GM12878 (cell line): Measurements from ENCODE around the gene SELP. TPM values are rescaled to one million over a fixed set of nuclear protein-coding genes. Genes with fewer than 3 reads are reported as not detected.

ENCODE experiments used
- ATAC-seq: fragments of 200-7000 bp; cut with Tn5 transposase; 3 replicates; pipeline ENCODE4 v1.9.1; 2020; ENCODE audit warnings: mild to moderate bottlenecking, moderate library complexity
- BruUV-seq: library from RNA; stranded (reverse); fragments of 400-500 nt; replicated peaks from 2 replicates; lab custom pipeline; 2021; lab: Mats Ljungman, UMichigan
- CTCF ChIA-PET: fragments of 300-600 bp; sonication (Branson Sonifier 250); formaldehyde crosslinking; extraction: SDS; loops from one replicate; lab custom pipeline; 2021; ENCODE audit warnings: inconsistent platforms; lab: Yijun Ruan, JAX
- POLR2A ChIA-PET: fragments of 350-600 bp; formaldehyde crosslinking; extraction: SDS; loops from one replicate; lab custom pipeline; 2021; ENCODE audit warnings: inconsistent platforms; lab: Charles Lee
- RAD21 ChIA-PET: fragments of 300-600 bp; sonication (Branson Sonifier 250); formaldehyde crosslinking; loops from one replicate; lab custom pipeline; 2023; ENCODE audit warnings: antibody characterized with exemption; ENCODE audit not compliant: unreplicated experiment; lab: Charles Lee
- SMC1A ChIA-PET: fragments of 300-600 bp; sonication (Branson Sonifier 250); formaldehyde crosslinking; loops from one replicate; lab custom pipeline; 2023; ENCODE audit not compliant: unreplicated experiment, uncharacterized antibody; lab: Charles Lee
- DNase-seq: peaks from one replicate; pipeline ENCODE4 v3.0.0-alpha.2; 2011; ENCODE audit warnings: low read depth, low spot score
- FAIRE-seq: peaks from 3 replicates; lab custom pipeline; 2011; peaks lifted over from hg19 to GRCh38; lab: Jason Lieb, UNC
- H2AFZ ChIP-seq: 2 replicates; pipeline ENCODE4 v1.6.0; 2011; ENCODE audit warnings: low read depth, low read length, control low read depth; ENCODE audit not compliant: control insufficient read depth
- H3K27ac ChIP-seq: 2 replicates; pipeline ENCODE4 v1.5.1; 2011; ENCODE audit warnings: control low read depth; ENCODE audit not compliant: control insufficient read depth, insufficient read depth
- H3K27me3 ChIP-seq, 2 experiments: replicated peaks in 1 of 2; 2 replicates each; pipeline versions ENCODE4 v1.6.0 to v1.6.1; 2011; ENCODE audit warnings: low read length in 1 of 2; ENCODE audit not compliant: control insufficient read depth in 2 of 2, insufficient read depth in 2 of 2
- H3K36me3 ChIP-seq, 2 experiments: 2 replicates each; pipeline ENCODE4 v1.5.1; 2011; ENCODE audit warnings: low read length in 1 of 2; ENCODE audit not compliant: control insufficient read depth in 2 of 2, insufficient read depth in 2 of 2
- H3K4me1 ChIP-seq: 2 replicates; pipeline ENCODE4 v1.6.1; 2011; ENCODE audit warnings: mild to moderate bottlenecking, low read length, moderate library complexity, mixed read lengths; ENCODE audit not compliant: control insufficient read depth, insufficient read depth
- H3K4me2 ChIP-seq: 2 replicates; pipeline ENCODE4 v1.6.0; 2011; ENCODE audit warnings: control low read depth; ENCODE audit not compliant: control insufficient read depth, insufficient read depth
- H3K4me3 ChIP-seq: fragments of 200-600 bp; sonication (generic); 2 replicates; pipeline ENCODE4 v1.5.1; 2016
- H3K79me2 ChIP-seq: 2 replicates; pipeline ENCODE4 v1.6.0; 2011; ENCODE audit warnings: low read length; ENCODE audit not compliant: control insufficient read depth, insufficient read depth
- H3K9ac ChIP-seq: 2 replicates; pipeline ENCODE4 v1.8.0; 2011; ENCODE audit warnings: low read length, control low read depth, mixed read lengths; ENCODE audit not compliant: control insufficient read depth, insufficient read depth
- H3K9me3 ChIP-seq: replicated peaks from 3 replicates; pipeline ENCODE4 v1.5.1; 2011; ENCODE audit warnings: mild to moderate bottlenecking, low read length; ENCODE audit not compliant: control insufficient read depth, insufficient read depth
- H4K20me1 ChIP-seq: 2 replicates; pipeline ENCODE4 v1.6.0; 2011; ENCODE audit not compliant: control insufficient read depth, insufficient read depth
- BMI1 ChIP-seq: fragments of 450-650 bp; IDR thresholded peaks from 2 replicates; pipeline ENCODE4 v1.6.1; 2016; ENCODE audit warnings: mild to moderate bottlenecking, moderate library complexity, borderline replicate concordance
- CEBPZ ChIP-seq: fragments of 150-350 bp; IDR thresholded peaks from 2 replicates; pipeline ENCODE4 v1.6.1; 2016; ENCODE audit warnings: low read depth, low read length
- ETV6 ChIP-seq, 2 experiments: fragments of 450-650 bp in 1 of 2; IDR thresholded peaks in 1 of 2; conservative IDR thresholded peaks in 1 of 2; 2 replicates each; pipeline ENCODE4 v1.6.1; 2014; ENCODE audit warnings: antibody characterized with exemption in 1 of 2, borderline replicate concordance in 1 of 2, low read depth in 1 of 2, mild to moderate bottlenecking in 1 of 2, moderate library complexity in 1 of 2
- HCFC1 ChIP-seq: fragments of 150-350 bp; IDR thresholded peaks from 2 replicates; pipeline ENCODE4 v1.6.1; 2014; ENCODE audit warnings: low read length
- IRF4 ChIP-seq: IDR thresholded peaks from 2 replicates; pipeline ENCODE4 v1.6.1; 2011; ENCODE audit warnings: low read depth, low read length
- MTA2 ChIP-seq: fragments of 450-650 bp; IDR thresholded peaks from 2 replicates; pipeline ENCODE4 v1.6.1; 2016; ENCODE audit warnings: low read depth, mild to moderate bottlenecking, moderate library complexity
- NFXL1 ChIP-seq: fragments of 450-650 bp; IDR thresholded peaks from 2 replicates; pipeline ENCODE4 v1.6.1; 2017; ENCODE audit warnings: antibody characterized with exemption, mild to moderate bottlenecking, borderline replicate concordance
- NKRF ChIP-seq: fragments of 450-650 bp; conservative IDR thresholded peaks from 2 replicates; pipeline ENCODE4 v1.6.1; 2017; ENCODE audit warnings: mild to moderate bottlenecking, moderate library complexity
- NR2F1 ChIP-seq: fragments of 450-650 bp; conservative IDR thresholded peaks from 2 replicates; pipeline ENCODE4 v1.6.1; 2017; ENCODE audit warnings: mild to moderate bottlenecking
- RELA ChIP-seq: fragments of 450-650 bp; IDR thresholded peaks from 2 replicates; pipeline ENCODE4 v1.8.0; 2014; ENCODE audit warnings: borderline replicate concordance; ENCODE audit not compliant: partially characterized antibody
- REST ChIP-seq: IDR thresholded peaks from 2 replicates; pipeline ENCODE4 v1.6.1; 2012; ENCODE audit warnings: mild to moderate bottlenecking, low read depth, low read length
- SUPT20H ChIP-seq: IDR thresholded peaks from 2 replicates; pipeline ENCODE4 v1.6.1; 2011; ENCODE audit warnings: low read depth, mild to moderate bottlenecking, low read length, moderate library complexity, borderline replicate concordance; ENCODE audit not compliant: control insufficient read depth
- WGBS: methylation state at CpG from one replicate; pipeline ENCODE4 v1.1.6; 2016; ENCODE audit warnings: low lambda C conversion rate; ENCODE audit not compliant: insufficient replicate concordance, insufficient coverage; ENCODE audit errors: missing lambda C conversion rate; 5-methylcytosine and 5-hydroxymethylcytosine counted together
- in situ Hi-C: fragments of 300-500 bp; cut with MboI; formaldehyde crosslinking; loops from 9 replicates; pipeline ENCODE4 v1.14.3; 2018; ENCODE audit warnings: mixed read lengths
- intact Hi-C: fragments of 100-400 bp; cut with micrococcal nuclease; formaldehyde crosslinking; loops from one replicate; pipeline ENCODE4 v1.14.2; 2022; ENCODE audit not compliant: unreplicated experiment
- polyA plus RNA-seq, 11 experiments: library from polyadenylated mRNA; depleted of rRNA in 4 of 11; unstranded in 6 of 11; stranded (reverse) in 5 of 11; fragments of >200 nt; fragmentation: Nextera tagmentation in 4 of 11; fragmentation: Illumina TruSeq in 1 of 11; extraction: Ambion mirVana in 4 of 11; extraction: Trizol in 1 of 11; gene quantifications; 1 replicate in 1 of 11; 2 replicates in 10 of 11; pipeline versions ENCODE4 v1.2.1 to v1.2.3, GENCODE V29; 2011 to 2016; ENCODE audit warnings: inconsistent platforms in 2 of 11, missing spikeins in 2 of 11, low read depth in 1 of 11
- total RNA-seq, 4 experiments: library from RNA; depleted of rRNA in 3 of 4; stranded (reverse); fragments of >200 nt in 3 of 4; fragmentation: Illumina TruSeq in 1 of 4; extraction: Trizol in 1 of 4; gene quantifications; 2 replicates each; pipeline versions ENCODE4 v1.2.1 to v1.2.3, GENCODE V29; 2013 to 2021

SELP gene
- total and polyA plus RNA-seq, 10 of the 15 experiments (the other 5 are each of a cell fraction or from before 2014, with no cell fraction given), result 0.04 to 0.23 (median 0.06) TPM; not detected in 7

GRCh38 chr1:169610108-169610507, 19.8 kb downstream of the SELP start:
- no peaks in the 10 kb centered on the region for H3K27me3 ChIP-seq
- H3K4me3 ChIP-seq, result no peak overlapping the region
- H3K4me2 ChIP-seq, result no peak overlapping the region
- no peak for ATAC-seq
- no peaks in the 10 kb centered on the region for H3K79me2 ChIP-seq
- DNase-seq, result no peak
- H3K4me1 ChIP-seq, result peaks cover 3% of the 10 kb centered on the region
- TF ChIP-seq CEBPZ (no peak), BMI1 (no peak), HCFC1 (no peak), NFXL1 (no peak), NR2F1 (no peak), ETV6 (conservative IDR thresholded peaks at IDR 0.05 in 1 of 2, IDR thresholded peaks at IDR 0.05 in 1 of 2; ENCODE audit: borderline replicate concordance in 1 of 2, low read depth in 1 of 2) (no peak), REST (no peak), SUPT20H (no peak), IRF4 (no peak), NKRF (no peak), MTA2 (no peak), RELA (no peak)
- no peak for FAIRE-seq
- no peak overlapping the region for H3K27ac ChIP-seq
- no peaks in the 10 kb centered on the region for H4K20me1 ChIP-seq
- ChIA-PET SMC1A (interaction anchor here (1.1 to 4.3 kb wide), 2 partner anchors 9 to 102 kb away, joined by 4 to 20 read pairs; no protein-coding TSS in a partner anchor), POLR2A (no interaction called here), RAD21 (interaction anchor here (1.0 kb wide), 1 partner anchor 82 kb away, joined by 3 read pairs; no protein-coding TSS in a partner anchor), CTCF (interaction anchor here (0.6 to 2.3 kb wide), 2 partner anchors 57 to 102 kb away, joined by 3 to 22 read pairs; no protein-coding TSS in a partner anchor)
- no peaks in the 10 kb centered on the region for H3K36me3 ChIP-seq
- BruUV-seq, result no TSS peak
- no peak overlapping the region for H2AFZ ChIP-seq
- H3K9me3 ChIP-seq, result no peaks in the 10 kb centered on the region
- in situ Hi-C loops, result no loop called here
- H3K9ac ChIP-seq, result no peak overlapping the region
- 54% methylated on average over 1 of the region's 1 CpG for WGBS
- intact Hi-C loops, result no loop called here
